Muscle of arm (tissue), 12 donors: ENCODE measurements around the gene CXCR1. TPM values are rescaled to one million over a fixed set of nuclear protein-coding genes. Genes with fewer than 3 reads are reported as not detected.
"Not testable (repeated sequence)": the region's sequence is repeated elsewhere in the genome, so short reads cannot be mapped to it uniquely, and the experiment has no call there.

Source experiments
- DNase-seq: peaks from one replicate; pipeline ENCODE4 v3.0.0-alpha.2; 2013
- polyA plus RNA-seq, 12 donors: library from polyadenylated mRNA; unstranded; fragments of 120-200 nt; gene quantifications; one replicate each; pipeline ENCODE4 v1.2.1, GENCODE V29; 2013; ENCODE audit not compliant: insufficient read length in 12 of 12

Gene CXCR1
- polyA plus RNA-seq, 12 donors, result 0.07 to 0.36 (median 0.28) TPM; not detected in 7

DNA sequence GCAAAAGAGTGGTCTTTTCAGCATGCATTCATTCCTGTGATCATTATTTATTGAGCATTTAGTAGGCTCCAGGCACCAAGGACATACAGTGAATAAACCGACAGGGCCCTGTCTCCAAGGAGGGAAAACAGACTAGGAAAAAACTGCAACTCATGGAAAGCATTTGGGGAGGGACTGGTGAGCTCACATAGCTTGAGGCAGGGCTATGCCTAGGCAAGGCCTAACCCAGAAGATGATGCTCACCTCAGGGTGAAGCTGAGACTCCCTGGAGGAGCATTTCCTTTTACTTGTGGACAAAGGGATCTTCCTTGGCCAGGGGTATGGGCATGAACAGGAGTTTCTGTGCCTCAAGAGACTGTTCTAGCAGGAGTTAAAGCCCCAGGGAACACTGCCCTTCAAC lies 3.9 kb downstream of the CXCR1 start:
- DNase-seq, result no peak

GRCh38 chr2:218161644-218162043 lies 5.1 kb downstream of the CXCR1 start:
- DNase-seq, result no peak

DNA sequence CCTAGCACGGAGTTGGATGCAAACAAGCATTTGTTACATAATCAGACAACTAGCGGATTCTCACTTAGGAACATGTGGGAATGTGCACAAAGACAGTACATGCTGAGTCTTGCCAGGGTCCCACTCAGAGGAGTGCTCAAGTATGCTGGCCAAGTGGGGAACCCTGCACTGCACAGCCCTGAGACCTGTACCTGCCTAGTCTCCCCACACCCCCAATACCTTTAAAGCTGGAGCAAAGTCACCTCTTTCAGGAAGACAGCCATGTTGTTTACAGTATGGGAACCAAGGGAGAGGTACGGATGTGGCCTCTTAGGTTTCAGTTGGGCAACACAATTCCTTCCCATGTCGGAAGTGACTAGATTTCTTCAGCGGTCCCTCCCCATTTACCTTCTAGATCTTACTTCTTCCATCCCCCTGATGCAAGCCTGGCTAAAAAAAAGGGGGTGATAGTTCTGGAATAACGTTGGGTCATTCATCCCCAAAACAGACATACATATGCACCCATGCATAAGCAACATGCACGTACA lies 10.7 kb downstream of the CXCR1 start:
- no peak for DNase-seq

GRCh38 chr2:218152777-218153176 lies 14.0 kb downstream of the CXCR1 start:
- no peak for DNase-seq

GRCh38 chr2:218152172-218152571 lies 14.6 kb downstream of the CXCR1 start:
- no peak for DNase-seq

DNA sequence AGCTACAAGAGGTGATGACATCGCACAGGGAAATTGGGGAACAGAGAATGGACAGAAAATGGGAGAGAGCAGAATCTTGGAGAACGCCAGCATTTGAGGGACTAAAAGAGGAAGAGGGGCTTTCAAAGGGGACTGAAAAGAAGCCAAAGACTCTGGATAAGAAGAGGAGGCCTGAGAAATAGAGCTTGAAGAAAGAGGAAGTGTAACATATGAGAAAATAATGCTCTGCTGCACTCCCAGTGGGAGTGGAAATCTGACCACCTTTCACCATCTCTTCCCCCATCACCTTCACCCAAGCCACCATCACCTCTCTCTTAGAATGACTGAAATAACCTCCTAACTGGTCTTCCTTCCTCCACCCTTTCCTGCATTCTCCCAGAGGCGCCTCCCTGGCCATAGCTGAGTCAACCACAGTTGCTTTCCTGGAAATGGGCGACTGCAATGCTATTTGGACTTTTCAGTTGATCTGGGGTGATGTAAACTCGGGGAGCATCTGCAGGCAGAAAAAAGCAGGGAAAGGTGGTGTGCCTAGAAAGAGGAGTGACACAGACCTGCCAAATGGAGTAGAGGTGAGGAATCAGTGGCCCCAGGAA lies 16.8 kb downstream of the CXCR1 start:
- DNase-seq, result no peak

DNA sequence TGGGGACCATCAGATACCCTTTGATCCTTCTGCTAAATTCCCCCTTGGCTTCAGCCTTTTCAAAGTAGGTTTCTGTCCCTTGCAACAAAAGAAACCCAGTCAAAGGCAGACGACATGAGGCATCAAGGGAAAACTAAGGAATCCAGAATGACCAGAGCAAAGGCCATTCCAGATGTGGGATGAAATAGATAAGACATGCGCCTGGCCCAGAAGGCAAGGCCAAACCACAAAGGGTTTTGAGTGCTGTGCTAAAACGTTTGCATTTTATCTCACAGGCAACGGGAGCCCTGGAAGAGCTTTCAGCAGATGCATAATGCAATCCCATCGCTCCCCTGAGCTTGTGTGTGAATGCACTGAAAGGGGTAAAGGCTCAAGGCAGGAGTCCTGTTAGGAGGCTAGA lies 17.7 kb downstream of the CXCR1 start:
- DNase-seq, result no peak

DNA sequence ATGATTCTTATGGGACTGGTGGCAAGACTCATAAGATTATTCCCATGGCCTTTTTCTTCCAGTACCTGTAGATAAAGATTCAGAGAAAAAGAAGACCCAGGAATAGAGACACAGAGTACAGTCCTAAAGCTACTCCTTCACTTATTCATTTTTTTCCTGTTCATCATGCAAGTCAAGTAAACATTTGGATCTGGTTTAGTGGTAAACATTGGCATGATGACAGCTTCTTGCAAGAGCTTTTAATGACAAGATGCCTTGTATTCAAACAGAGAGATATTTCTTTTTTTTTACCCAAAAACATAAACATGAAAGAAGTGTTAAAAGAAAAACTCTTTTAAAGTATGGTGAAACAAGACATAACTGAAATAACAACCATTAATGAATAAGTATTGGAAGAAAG lies 20.7 kb downstream of the CXCR1 start:
- DNase-seq, result no peak

DNA sequence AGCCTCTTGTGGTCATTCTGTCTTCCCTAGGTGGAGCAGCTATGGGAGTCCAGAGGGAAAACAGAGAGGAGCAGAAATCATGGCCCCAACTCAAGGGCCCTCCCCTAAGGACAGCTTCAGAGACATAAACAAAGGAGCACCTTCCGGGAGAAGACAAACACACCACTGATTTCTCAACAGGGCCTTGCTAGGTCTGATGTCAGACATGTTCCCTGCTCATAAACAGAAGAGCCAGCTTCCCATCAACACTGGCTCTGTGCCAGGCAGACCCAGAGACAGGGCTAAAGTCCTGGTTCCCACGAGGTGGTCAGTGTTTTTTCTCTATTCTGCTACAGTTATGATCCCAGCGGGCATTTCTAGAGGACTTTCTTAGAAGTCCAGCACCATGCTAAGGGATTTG lies 21.6 kb downstream of the CXCR1 start:
- no peak for DNase-seq

DNA sequence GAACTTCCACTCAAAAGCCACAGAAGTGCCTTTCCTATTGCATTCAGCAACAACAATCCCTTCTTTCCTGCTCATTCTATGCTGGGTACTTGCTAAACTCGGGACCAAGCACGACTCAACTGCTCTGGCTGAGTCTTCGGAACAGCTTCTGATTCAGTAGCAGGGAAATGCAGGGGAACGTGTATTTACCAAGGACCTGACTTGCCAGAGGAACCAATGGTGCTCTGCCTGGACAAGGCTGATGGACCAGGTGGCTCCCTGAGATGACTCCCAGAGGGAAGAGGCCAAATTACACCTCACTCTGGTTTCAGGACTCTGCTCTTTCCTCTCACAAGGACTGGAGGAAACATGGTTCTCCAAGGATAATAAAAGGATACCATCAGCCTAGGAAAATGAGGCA lies 28.7 kb downstream of the CXCR1 start:
- no peak for DNase-seq

GRCh38 chr2:218137514-218137913 lies 29.2 kb downstream of the CXCR1 start:
- DNase-seq, result no peak

- DNase-seq, result no peak
Observed at GRCh38 chr2:218130822-218131221, 35.9 kb downstream of the CXCR1 start.

DNA sequence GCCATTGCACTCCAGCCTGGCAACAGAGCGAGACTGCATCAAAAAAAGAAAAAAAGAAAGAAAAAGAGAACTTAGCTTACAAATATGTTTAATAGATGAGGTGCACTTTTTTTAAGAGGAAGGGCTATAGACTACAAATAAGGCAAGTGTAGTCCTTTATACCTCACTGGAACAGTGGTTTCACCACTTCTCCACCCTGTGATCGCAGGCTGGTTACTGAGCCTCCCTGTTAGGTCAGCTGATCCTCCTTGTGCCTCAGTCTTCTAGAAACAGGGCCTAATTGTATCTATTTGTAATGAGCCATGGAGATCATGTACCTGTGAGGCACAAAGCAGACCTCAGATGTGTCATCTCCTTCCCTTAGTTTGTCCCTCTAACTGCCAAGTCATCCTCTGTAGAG lies 36.4 kb downstream of the CXCR1 start:
- DNase-seq, result no peak

DNA sequence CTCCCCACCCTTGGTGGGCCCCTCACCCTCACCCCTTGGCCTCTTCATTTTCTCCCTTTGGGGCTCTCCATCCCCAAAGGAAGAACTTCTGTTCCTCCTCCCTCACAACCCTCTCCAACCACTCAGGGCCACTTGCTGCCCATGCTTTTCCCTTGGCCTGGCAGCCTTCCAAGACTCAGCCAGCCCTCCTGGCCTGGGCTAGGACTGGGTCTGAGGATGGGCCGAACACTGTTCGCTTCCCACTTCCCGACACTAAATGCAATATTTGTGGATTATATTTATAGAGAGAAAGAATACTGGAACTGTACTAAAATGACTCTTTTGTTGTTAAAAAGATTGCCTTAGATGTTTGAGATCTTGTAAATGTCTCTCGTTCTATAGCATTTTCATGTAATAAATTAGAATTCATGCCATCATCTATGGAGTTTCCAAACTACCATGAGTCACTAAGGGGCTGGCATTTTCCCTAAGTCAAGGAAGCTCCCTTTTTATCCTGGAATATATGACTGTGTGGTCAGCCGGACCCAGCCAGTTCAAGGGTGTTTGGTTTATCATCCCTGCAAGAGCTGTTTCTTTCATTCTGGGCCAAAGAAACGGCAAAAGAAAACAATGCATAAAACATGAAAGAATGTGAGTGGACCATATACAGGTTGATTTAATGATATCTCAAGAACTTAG lies 37.2 kb downstream of the CXCR1 start:
- DNase-seq, result no peak

GRCh38 chr2:218128781-218129457 lies 37.8 kb downstream of the CXCR1 start:
- DNase-seq, result no peak

GRCh38 chr2:218127929-218128455 lies 38.8 kb downstream of the CXCR1 start:
- no peak for DNase-seq

GRCh38 chr2:218125626-218126080 lies 41.1 kb downstream of the CXCR1 start, which contains the start of gene CXCR2:
Gene CXCR2, plus strand, starts transcription at chr2:218126028. Its CDS starts 8,774 bp downstream, at chr2:218134802.
- DNase-seq, result peak; percentile 8

- no peak for DNase-seq
Observed at GRCh38 chr2:218125095-218125494, 41.7 kb downstream of the CXCR1 start.

- no peak for DNase-seq
Observed at GRCh38 chr2:218123986-218124385, 42.8 kb downstream of the CXCR1 start.

GRCh38 chr2:218122286-218122685 lies 44.5 kb downstream of the CXCR1 start:
- DNase-seq, result not testable (repeated sequence)

GRCh38 chr2:218121789-218122188 lies 45.0 kb downstream of the CXCR1 start:
- not testable (repeated sequence) for DNase-seq
